ENCODE results near the gene DCTN4. TPM values are rescaled to one million over a fixed set of nuclear protein-coding genes. Genes with fewer than 3 reads are reported as not detected.

Gene DCTN4
- total RNA-seq, 1 experiment from 2014 or later: 51.9 TPM

DNA sequence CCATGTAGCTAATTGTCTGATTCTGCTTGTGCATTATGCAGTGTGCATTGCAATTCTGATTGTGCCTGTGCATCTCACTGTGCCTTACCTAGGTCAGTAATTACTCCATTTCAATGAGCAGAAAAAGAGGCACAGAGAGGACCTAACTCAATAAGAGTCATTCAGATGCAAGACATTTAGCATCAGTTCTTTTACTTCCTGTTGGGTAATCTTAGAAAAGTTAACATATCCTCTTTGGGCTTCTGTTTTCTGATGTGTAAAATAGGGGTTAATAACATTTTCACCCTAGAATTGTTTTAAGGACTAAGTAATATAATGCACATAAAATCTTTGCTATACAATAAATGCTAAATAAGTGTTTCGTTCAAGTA, 7.0 kb upstream of the DCTN4 start:
- TF ChIP-seq, protein P1, sequence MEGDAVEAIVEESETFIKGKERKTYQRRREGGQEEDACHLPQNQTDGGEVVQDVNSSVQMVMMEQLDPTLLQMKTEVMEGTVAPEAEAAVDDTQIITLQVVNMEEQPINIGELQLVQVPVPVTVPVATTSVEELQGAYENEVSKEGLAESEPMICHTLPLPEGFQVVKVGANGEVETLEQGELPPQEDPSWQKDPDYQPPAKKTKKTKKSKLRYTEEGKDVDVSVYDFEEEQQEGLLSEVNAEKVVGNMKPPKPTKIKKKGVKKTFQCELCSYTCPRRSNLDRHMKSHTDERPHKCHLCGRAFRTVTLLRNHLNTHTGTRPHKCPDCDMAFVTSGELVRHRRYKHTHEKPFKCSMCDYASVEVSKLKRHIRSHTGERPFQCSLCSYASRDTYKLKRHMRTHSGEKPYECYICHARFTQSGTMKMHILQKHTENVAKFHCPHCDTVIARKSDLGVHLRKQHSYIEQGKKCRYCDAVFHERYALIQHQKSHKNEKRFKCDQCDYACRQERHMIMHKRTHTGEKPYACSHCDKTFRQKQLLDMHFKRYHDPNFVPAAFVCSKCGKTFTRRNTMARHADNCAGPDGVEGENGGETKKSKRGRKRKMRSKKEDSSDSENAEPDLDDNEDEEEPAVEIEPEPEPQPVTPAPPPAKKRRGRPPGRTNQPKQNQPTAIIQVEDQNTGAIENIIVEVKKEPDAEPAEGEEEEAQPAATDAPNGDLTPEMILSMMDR (IDR thresholded peaks at IDR 0.05; ENCODE audit: unreplicated experiment): no peak
- CTCF ChIA-PET: no interaction called here
- Mint-ChIP-seq H3K4me3 (ENCODE audit: low read depth, unreplicated experiment) (no peak overlapping the region), H3K27ac (ENCODE audit: unreplicated experiment) (no peak overlapping the region), H3K4me1 (ENCODE audit: low read depth, unreplicated experiment) (no peaks in the 10 kb centered on the region), H3K36me3 (ENCODE audit: insufficient read depth, unreplicated experiment) (no peaks in the 10 kb centered on the region), H3K9me3 (ENCODE audit: low read depth, unreplicated experiment) (peaks cover 6% of the 10 kb centered on the region), H3K27me3 (ENCODE audit: unreplicated experiment) (peaks cover 26% of the 10 kb centered on the region)
- BruUV-seq (replicated peaks): no TSS peak
- no peak for DNase-seq
- intact Hi-C loops (cut with micrococcal nuclease; ENCODE audit: unreplicated experiment): no loop called here

DNA sequence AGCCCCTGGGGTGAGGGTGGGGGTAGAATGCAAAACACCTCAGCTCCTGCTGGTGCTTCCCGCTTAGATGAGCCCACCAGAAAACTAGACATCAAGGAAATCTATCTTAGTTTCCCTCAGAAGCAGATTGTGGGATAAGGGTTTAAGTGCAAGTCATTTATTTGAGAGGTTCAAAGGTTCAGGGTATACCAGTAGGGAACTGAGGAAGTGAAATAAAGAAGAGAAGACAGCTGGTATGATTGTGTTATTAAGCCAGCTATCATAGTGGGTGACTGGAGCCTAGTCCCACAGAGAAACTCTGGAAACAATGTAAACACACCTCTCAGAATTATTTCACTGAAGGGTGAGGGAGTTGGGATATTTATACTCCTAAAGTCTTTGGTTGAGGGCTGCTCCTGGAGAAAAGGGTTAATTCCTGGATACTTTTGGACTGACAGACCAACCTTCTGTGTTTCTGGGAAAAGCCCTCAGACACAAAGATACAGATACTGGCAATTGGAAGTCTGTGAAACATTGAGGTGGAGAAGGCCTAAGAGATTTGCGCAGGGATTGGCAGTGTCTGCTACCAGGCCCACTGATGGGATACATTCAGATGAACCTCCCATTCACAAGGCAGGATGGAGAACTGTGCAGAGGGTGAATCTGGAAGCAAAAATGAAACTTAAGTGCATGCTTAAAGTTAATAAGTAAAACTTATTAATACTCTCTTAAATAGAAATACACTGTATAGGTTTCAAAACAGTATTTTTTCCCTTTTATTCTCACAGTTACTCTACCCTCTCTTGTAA, 6.4 kb upstream of the DCTN4 start:
- no peaks in the 10 kb centered on the region for H3K36me3 Mint-ChIP-seq (ENCODE audit: insufficient read depth, unreplicated experiment)
- CTCF ChIA-PET: interaction anchor here (0.6 kb wide), 1 partner anchor 221 kb away, joined by 6 read pairs; no protein-coding TSS in a partner anchor
- peaks cover 6% of the 10 kb centered on the region for H3K9me3 Mint-ChIP-seq (ENCODE audit: low read depth, unreplicated experiment)
- intact Hi-C loops (cut with micrococcal nuclease; ENCODE audit: unreplicated experiment): no loop called here
- H3K27ac Mint-ChIP-seq (ENCODE audit: unreplicated experiment): no peak overlapping the region
- BruUV-seq (replicated peaks): no TSS peak
- H3K4me1 Mint-ChIP-seq (ENCODE audit: low read depth, unreplicated experiment): no peaks in the 10 kb centered on the region
- TF ChIP-seq, protein P1 (IDR thresholded peaks at IDR 0.05; ENCODE audit: unreplicated experiment): no peak
- H3K4me3 Mint-ChIP-seq (ENCODE audit: low read depth, unreplicated experiment): no peak overlapping the region
- DNase-seq: no peak
- H3K27me3 Mint-ChIP-seq (ENCODE audit: unreplicated experiment): peaks cover 26% of the 10 kb centered on the region

DNA sequence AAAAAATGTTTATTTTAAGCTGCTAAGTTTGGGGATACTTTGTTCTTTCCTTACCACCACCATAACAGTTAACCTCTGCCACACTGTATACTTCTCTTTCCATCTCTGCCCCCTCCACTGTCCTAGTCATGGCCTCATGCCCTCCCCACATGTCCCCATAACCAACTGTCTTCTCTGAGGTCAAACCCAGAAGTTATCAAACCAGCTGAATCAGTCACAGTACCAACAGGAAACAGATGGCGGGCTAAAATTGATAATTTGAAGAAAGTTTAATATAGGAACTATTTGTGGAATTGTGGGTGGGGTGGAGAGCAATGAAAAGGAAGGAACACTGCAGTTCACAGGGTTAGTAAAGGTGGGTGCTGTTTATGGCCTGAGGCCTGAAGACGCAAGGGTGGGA, 5.7 kb upstream of the DCTN4 start:
- Mint-ChIP-seq H3K4me3 (ENCODE audit: low read depth, unreplicated experiment) (no peak overlapping the region), H3K27ac (ENCODE audit: unreplicated experiment) (no peak overlapping the region), H3K4me1 (ENCODE audit: low read depth, unreplicated experiment) (no peaks in the 10 kb centered on the region), H3K36me3 (ENCODE audit: insufficient read depth, unreplicated experiment) (no peaks in the 10 kb centered on the region), H3K9me3 (ENCODE audit: low read depth, unreplicated experiment) (peaks cover 6% of the 10 kb centered on the region), H3K27me3 (ENCODE audit: unreplicated experiment) (peaks cover 26% of the 10 kb centered on the region)
- DNase-seq: no peak
- BruUV-seq (replicated peaks): no TSS peak
- TF ChIP-seq, protein P1 (IDR thresholded peaks at IDR 0.05; ENCODE audit: unreplicated experiment): no peak
- intact Hi-C loops (cut with micrococcal nuclease; ENCODE audit: unreplicated experiment): no loop called here
- CTCF ChIA-PET: interaction anchor here (0.6 kb wide), 1 partner anchor 221 kb away, joined by 6 read pairs; no protein-coding TSS in a partner anchor

DNA sequence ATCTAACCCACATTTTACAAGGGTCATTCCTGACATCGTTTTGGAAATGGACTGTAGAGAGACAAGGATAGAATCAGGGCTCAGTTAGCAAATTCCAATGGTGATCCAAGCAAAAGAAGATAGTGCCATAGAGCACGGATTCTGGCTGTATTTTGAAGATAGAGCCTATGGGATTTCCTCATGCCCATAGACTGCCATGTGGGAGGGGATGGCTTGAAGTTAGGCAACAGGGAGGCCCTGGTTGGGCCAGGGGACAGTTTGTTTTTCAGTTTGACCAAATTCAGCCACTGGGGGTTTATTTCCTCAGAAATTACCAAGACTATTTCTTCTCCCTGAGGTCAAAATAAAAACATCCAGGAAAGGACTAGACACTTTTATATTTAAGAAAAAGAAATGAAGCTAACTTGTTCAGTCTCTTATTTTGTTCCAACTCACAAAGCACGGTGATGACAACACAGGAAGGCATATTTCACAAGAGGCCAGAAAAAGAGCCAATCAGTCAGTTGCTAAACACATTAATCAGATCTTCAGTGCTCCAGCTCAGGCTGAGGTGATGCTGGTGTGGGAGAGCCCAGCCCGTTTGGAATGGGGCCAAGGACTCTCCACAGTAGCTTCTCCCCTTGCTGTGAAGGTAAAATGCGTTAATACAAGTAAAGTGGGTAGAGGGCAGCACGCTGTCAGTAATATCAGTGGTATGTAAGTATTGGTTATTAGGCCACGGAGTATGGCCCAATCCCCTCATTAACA, 4.4 kb upstream of the DCTN4 start:
- intact Hi-C loops (cut with micrococcal nuclease; ENCODE audit: unreplicated experiment): no loop called here
- H3K27me3 Mint-ChIP-seq (ENCODE audit: unreplicated experiment): peaks cover 25% of the 10 kb centered on the region
- H3K4me1 Mint-ChIP-seq (ENCODE audit: low read depth, unreplicated experiment): no peaks in the 10 kb centered on the region
- TF ChIP-seq, protein P1 (IDR thresholded peaks at IDR 0.05; ENCODE audit: unreplicated experiment): no peak
- DNase-seq: no peak
- no peak overlapping the region for H3K4me3 Mint-ChIP-seq (ENCODE audit: low read depth, unreplicated experiment)
- peaks cover 6% of the 10 kb centered on the region for H3K9me3 Mint-ChIP-seq (ENCODE audit: low read depth, unreplicated experiment)
- H3K36me3 Mint-ChIP-seq (ENCODE audit: insufficient read depth, unreplicated experiment): no peaks in the 10 kb centered on the region
- no peak overlapping the region for H3K27ac Mint-ChIP-seq (ENCODE audit: unreplicated experiment)
- BruUV-seq (replicated peaks): no TSS peak
- CTCF ChIA-PET: no interaction called here
